GM23338 (cell line): ENCODE results near the gene DHX8. TPM values are rescaled to one million over a fixed set of nuclear protein-coding genes. Genes with fewer than 3 reads are reported as not detected.

Experiments used
- ATAC-seq: fragments of 200-7000 bp; cut with Tn5 transposase; 3 replicates; pipeline ENCODE4 v1.9.1; 2020
- DNase-seq: peaks from one replicate; pipeline ENCODE4 v3.0.0-alpha.2; 2015; ENCODE audit warnings: low spot score
- H2AFZ ChIP-seq: fragments of 200-600 bp; sonication (generic); 2 replicates; pipeline ENCODE4 v1.8.0; 2016; ENCODE audit warnings: antibody characterized with exemption, mild to moderate bottlenecking, moderate library complexity
- H3F3A ChIP-seq: fragments of 200-600 bp; sonication (generic); replicated peaks from 2 replicates; pipeline ENCODE4 v1.8.0; 2017; ENCODE audit warnings: antibody characterized with exemption, mixed run types, low read depth
- H3K27ac ChIP-seq: fragments of 200-600 bp; sonication (generic); 2 replicates; pipeline ENCODE4 v1.6.1; 2016; ENCODE audit warnings: low read depth
- H3K27me3 ChIP-seq: fragments of 200-600 bp; sonication (generic); 2 replicates; pipeline ENCODE4 v1.8.0; 2016; ENCODE audit warnings: mild to moderate bottlenecking, mixed run types, moderate library complexity; ENCODE audit not compliant: insufficient read depth
- H3K36me3 ChIP-seq: fragments of 200-600 bp; sonication (generic); 2 replicates; pipeline ENCODE4 v1.8.0; 2016; ENCODE audit warnings: mild to moderate bottlenecking; ENCODE audit not compliant: insufficient read depth
- H3K4me1 ChIP-seq: fragments of 200-600 bp; sonication (generic); 2 replicates; pipeline ENCODE4 v1.8.0; 2016; ENCODE audit warnings: mild to moderate bottlenecking, moderate library complexity; ENCODE audit not compliant: insufficient read depth
- H3K4me2 ChIP-seq: fragments of 200-600 bp; sonication (generic); 2 replicates; pipeline ENCODE4 v1.7.1; 2017; ENCODE audit warnings: mixed run types
- H3K4me3 ChIP-seq: fragments of 200-600 bp; sonication (generic); 2 replicates; pipeline ENCODE4 v1.6.1; 2016; ENCODE audit warnings: mixed run types
- H3K79me2 ChIP-seq: fragments of 200-600 bp; sonication (generic); replicated peaks from 2 replicates; pipeline ENCODE4 v1.8.0; 2017; ENCODE audit warnings: mild to moderate bottlenecking; ENCODE audit not compliant: insufficient read depth
- H3K9me2 ChIP-seq: fragments of 200-600 bp; sonication (generic); 2 replicates; pipeline ENCODE4 v1.8.0; 2017; ENCODE audit not compliant: insufficient read depth
- H4K20me1 ChIP-seq: fragments of 200-600 bp; sonication (generic); replicated peaks from 2 replicates; pipeline ENCODE4 v1.8.0; 2017; ENCODE audit warnings: mild to moderate bottlenecking; ENCODE audit not compliant: insufficient read depth
- H3K27ac Mint-ChIP-seq: 2 replicates; pipeline ENCODE4 v1.8.0; 2020; ENCODE audit warnings: inconsistent platforms, mild to moderate bottlenecking, moderate library complexity, mixed read lengths
- H3K27me3 Mint-ChIP-seq: 3 replicates; pipeline ENCODE4 v1.8.0; 2022; ENCODE audit warnings: low read depth, mild to moderate bottlenecking, moderate library complexity, mixed read lengths, inconsistent platforms; ENCODE audit not compliant: insufficient read depth, poor library complexity
- H3K36me3 Mint-ChIP-seq: 3 replicates; pipeline ENCODE4 v1.8.0; 2021; ENCODE audit warnings: low read depth, mild to moderate bottlenecking, inconsistent platforms, moderate library complexity, mixed read lengths
- H3K4me1 Mint-ChIP-seq: 3 replicates; pipeline ENCODE4 v1.8.0; 2020; ENCODE audit warnings: mild to moderate bottlenecking, inconsistent platforms, mixed read lengths
- H3K4me3 Mint-ChIP-seq: 3 replicates; pipeline ENCODE4 v1.8.0; 2021; ENCODE audit warnings: moderate library complexity, mild to moderate bottlenecking, inconsistent platforms, mixed read lengths
- H3K9me3 Mint-ChIP-seq: 3 replicates; pipeline ENCODE4 v1.8.0; 2020; ENCODE audit warnings: moderate library complexity, mild to moderate bottlenecking, inconsistent platforms, mixed read lengths
- CREB1 ChIP-seq: fragments of 250-450 bp; sonication (Bioruptor Pico); IDR thresholded peaks from 2 replicates; pipeline ENCODE4 v1.5.0; 2020; ENCODE audit warnings: low read depth, mild to moderate bottlenecking, moderate library complexity
- CTCF ChIP-seq, 2 experiments: fragments of 200-600 bp in 1 of 2; sonication (generic) in 1 of 2; conservative IDR thresholded peaks; 2 replicates each; pipeline versions ENCODE4 v1.5.1 to v1.6.1; 2016 to 2017; ENCODE audit warnings: antibody characterized with exemption in 2 of 2, low read depth in 2 of 2, mild to moderate bottlenecking in 2 of 2, moderate library complexity in 1 of 2
- ETS1 ChIP-seq: IDR thresholded peaks from 2 replicates; pipeline ENCODE4 v1.6.1; 2016; ENCODE audit warnings: antibody characterized with exemption
- EZH2 ChIP-seq: fragments of 200-600 bp; sonication (generic); IDR thresholded peaks from one replicate; pipeline ENCODE4 v1.8.0; 2017; ENCODE audit warnings: antibody characterized with exemption, mild to moderate bottlenecking, low read depth; ENCODE audit not compliant: unreplicated experiment
- EZH2phosphoT487 ChIP-seq: fragments of 200-600 bp; sonication (generic); IDR thresholded peaks from one replicate; pipeline ENCODE4 v1.8.1; 2018; ENCODE audit warnings: antibody characterized with exemption; ENCODE audit not compliant: unreplicated experiment
- JUNB ChIP-seq: IDR thresholded peaks from one replicate; pipeline ENCODE4 v1.6.1; 2016; ENCODE audit warnings: antibody characterized with exemption; ENCODE audit not compliant: unreplicated experiment
- NANOG ChIP-seq: IDR thresholded peaks from 2 replicates; pipeline ENCODE4 v1.6.1; 2016; ENCODE audit warnings: antibody characterized with exemption, borderline replicate concordance
- POLR2AphosphoS5 ChIP-seq: IDR thresholded peaks from 2 replicates; pipeline ENCODE4 v1.6.1; 2016; ENCODE audit warnings: antibody characterized with exemption, low read depth
- REST ChIP-seq: IDR thresholded peaks from one replicate; pipeline ENCODE4 v1.6.1; 2018; ENCODE audit warnings: antibody characterized with exemption; ENCODE audit not compliant: unreplicated experiment
- ZNF114 ChIP-seq: fragments of 250-450 bp; sonication (Bioruptor Pico); IDR thresholded peaks from 2 replicates; pipeline ENCODE4 v1.5.0; 2020; ENCODE audit warnings: mild to moderate bottlenecking, moderate library complexity
- polyA plus RNA-seq: library from polyadenylated mRNA; unstranded; fragments of >200 nt; fragmentation: Nextera tagmentation; extraction: Ambion mirVana; gene quantifications from 2 replicates; pipeline ENCODE4 v1.2.1, GENCODE V29; 2016
- total RNA-seq: library from RNA; depleted of rRNA; stranded (reverse); fragments of >200 nt; shearing (Covaris generic); gene quantifications from 2 replicates; pipeline ENCODE4 v1.2.3, GENCODE V29; 2014

The DHX8 gene
- total and polyA plus RNA-seq, 2 experiments from 2014 or later: 35.3 to 81.1 TPM

- TF ChIP-seq REST (no peak), CREB1 (CRISPR knock-in tag) (no peak), NANOG (no peak), EZH2 (no peak)
These were observed 64.0 kb downstream of the DHX8 start (continued) for GRCh38 chr17:43547659-43548256.

- Histone ChIP-seq H3K4me1 (peaks cover 46% of the 10 kb centered on the region), H3K9me2 (no peaks in the 10 kb centered on the region), H3K36me3 (no peaks in the 10 kb centered on the region), H3K27ac (no peak overlapping the region), H4K20me1 (no peaks in the 10 kb centered on the region), H3K79me2 (peaks cover 11% of the 10 kb centered on the region), H3K4me3 (0 out of 2 replicates have a peak overlapping the region, but pooled peaks have one; percentile 9), H2AFZ (no peak overlapping the region), H3F3A (peaks cover 11% of the 10 kb centered on the region), H3K4me2 (peak overlapping the region; percentile 65; the same call in 1 of the 2 replicates), H3K27me3 (0 out of 2 replicates have a peak, but pooled peaks cover 13% of the 10 kb centered on the region)
- no peaks in the 10 kb centered on the region; the same call in 2 of the 3 replicates for H3K9me3 Mint-ChIP-seq
- ATAC-seq: no peak
- DNase-seq: no peak
- no peak overlapping the region for H3K4me3 Mint-ChIP-seq
- peaks cover 32% of the 10 kb centered on the region for H3K27me3 Mint-ChIP-seq
- H3K36me3 Mint-ChIP-seq: peaks cover 6% of the 10 kb centered on the region; the same call in 1 of the 3 replicates
- peaks cover 50% of the 10 kb centered on the region for H3K4me1 Mint-ChIP-seq
- TF ChIP-seq POLR2AphosphoS5 (no peak), CTCF (conservative IDR thresholded peaks at IDR 0.05; ENCODE audit: low read depth in 2 of 2) (no peak), JUNB (no peak), ETS1 (no peak), EZH2phosphoT487 (no peak), ZNF114 (CRISPR knock-in tag) (no peak)
- H3K27ac Mint-ChIP-seq: no peak overlapping the region
These were observed 65.1 kb downstream of the DHX8 start for GRCh38 chr17:43548689-43549379.
